HCT116 (cell line): ENCODE results near the gene NEURL1B. TPM values are rescaled to one million over a fixed set of nuclear protein-coding genes. Genes with fewer than 3 reads are reported as not detected.

Source experiments
- ATAC-seq: fragments of 200-7000 bp; cut with Tn5 transposase; 2 replicates; pipeline ENCODE4 v1.9.1; 2020; ENCODE audit warnings: mild to moderate bottlenecking, moderate library complexity
- BruUV-seq: library from RNA; stranded (reverse); fragments of 400-500 nt; replicated peaks from 2 replicates; lab custom pipeline; 2021; lab: Mats Ljungman, UMichigan
- CTCF ChIA-PET: fragments of 300-600 bp; sonication (Branson Sonifier 250); formaldehyde crosslinking; loops from one replicate; lab custom pipeline; 2021; ENCODE audit warnings: antibody characterized with exemption; lab: Charles Lee
- POLR2A ChIA-PET: fragments of 300-600, 350-600 bp; sonication (Branson Sonifier 250); formaldehyde crosslinking; loops from one replicate; lab custom pipeline; 2021; ENCODE audit warnings: antibody characterized with exemption; lab: Charles Lee
- RAD21 ChIA-PET, 2 experiments: fragments of 300-600 bp; sonication (Branson Sonifier 250); formaldehyde crosslinking; loops; one replicate each; lab custom pipeline; 2023; ENCODE audit warnings: low total read pairs in 2 of 2; ENCODE audit not compliant: uncharacterized antibody in 2 of 2, unreplicated experiment in 2 of 2, low non-redundant PET in 1 of 2; lab: Charles Lee
- DNase-seq: peaks from one replicate; pipeline ENCODE4 v3.0.0-alpha.2; 2010; ENCODE audit warnings: low read depth, low spot score
- H2AFZ ChIP-seq: fragments of 200-600 bp; shearing (Covaris generic), sonication (generic); 2 replicates; pipeline ENCODE4 v1.6.1; 2017; ENCODE audit warnings: low read depth, mixed run types, mixed read lengths, antibody characterized with exemption, low read length; ENCODE audit not compliant: poor library complexity, severe bottlenecking
- H3K27ac ChIP-seq: 2 replicates; pipeline ENCODE4 v1.5.1; 2012; ENCODE audit warnings: low read depth, low read length
- H3K27me3 ChIP-seq: fragments of 200-600 bp; sonication (generic); 2 replicates; pipeline ENCODE4 v1.6.1; 2016; ENCODE audit warnings: mixed run types, low read length, mixed read lengths; ENCODE audit not compliant: insufficient read depth
- H3K36me3 ChIP-seq, 2 experiments: fragments of 200-500 bp in 1 of 2; fragments of 200-600 bp in 1 of 2; sonication (Bioruptor generic) in 1 of 2; sonication (generic) in 1 of 2; 2 replicates each; pipeline versions ENCODE4 v1.5.1 to v1.6.1; 2014 to 2016; ENCODE audit warnings: low read length in 2 of 2, inconsistent platforms in 1 of 2, mixed read lengths in 1 of 2, mixed run types in 1 of 2; ENCODE audit not compliant: insufficient read depth in 2 of 2, control insufficient read depth in 1 of 2
- H3K4me1 ChIP-seq, 2 experiments: fragments of 200-600 bp in 1 of 2; sonication (generic) in 1 of 2; 2 replicates each; pipeline versions ENCODE4 v1.5.1 to v1.6.1; 2012 to 2017; ENCODE audit warnings: low read length in 2 of 2, inconsistent platforms in 1 of 2, mild to moderate bottlenecking in 1 of 2, mixed read lengths in 1 of 2, mixed run types in 1 of 2, moderate library complexity in 1 of 2; ENCODE audit not compliant: insufficient read depth in 2 of 2, control insufficient read depth in 1 of 2
- H3K4me2 ChIP-seq: fragments of 200-600 bp; sonication (generic); 2 replicates; pipeline ENCODE4 v1.6.1; 2017; ENCODE audit warnings: mixed run types, low read length, mixed read lengths
- H3K4me3 ChIP-seq, 2 experiments: fragments of 200-600 bp in 1 of 2; sonication (generic) in 1 of 2; replicated peaks in 1 of 2; 2 replicates each; pipeline ENCODE4 v1.5.1; 2011 to 2016; ENCODE audit warnings: low read length in 2 of 2, control low read depth in 1 of 2, low read depth in 1 of 2, mild to moderate bottlenecking in 1 of 2, mixed read lengths in 1 of 2, mixed run types in 1 of 2
- H3K79me2 ChIP-seq: fragments of 200-600 bp; sonication (generic); 2 replicates; pipeline ENCODE4 v1.6.1; 2017; ENCODE audit warnings: mild to moderate bottlenecking, mixed run types, low read length, moderate library complexity, mixed read lengths; ENCODE audit not compliant: insufficient read depth
- H3K9ac ChIP-seq: fragments of 200-600 bp; sonication (generic); 2 replicates; pipeline ENCODE4 v1.6.1; 2016; ENCODE audit warnings: low read length, mixed read lengths
- H3K9me2 ChIP-seq: fragments of 200-600 bp; sonication (generic), shearing (Covaris generic); 2 replicates; pipeline ENCODE4 v1.6.1; 2017; ENCODE audit warnings: mixed run types, mild to moderate bottlenecking, moderate library complexity; ENCODE audit not compliant: insufficient read depth
- H3K9me3 ChIP-seq, 2 experiments: fragments of 200-500 bp in 1 of 2; fragments of 200-600 bp in 1 of 2; sonication (Bioruptor generic) in 1 of 2; sonication (generic) in 1 of 2; 2 replicates each; pipeline ENCODE4 v1.6.1; 2014 to 2017; ENCODE audit warnings: low read length in 2 of 2, mixed read lengths in 2 of 2, inconsistent platforms in 1 of 2, low read depth in 1 of 2, mild to moderate bottlenecking in 1 of 2, mixed run types in 1 of 2, moderate library complexity in 1 of 2; ENCODE audit not compliant: control insufficient read depth in 1 of 2, insufficient read depth in 1 of 2
- H4K20me1 ChIP-seq: fragments of 200-600 bp; sonication (generic), shearing (Covaris generic); 2 replicates; pipeline ENCODE4 v1.6.1; 2017; ENCODE audit warnings: mixed run types, mild to moderate bottlenecking, moderate library complexity; ENCODE audit not compliant: insufficient read depth
- CEBPB ChIP-seq: IDR thresholded peaks from 2 replicates; pipeline ENCODE4 v1.6.1; 2012; ENCODE audit warnings: low read depth
- SP1 ChIP-seq: IDR thresholded peaks from 2 replicates; pipeline ENCODE4 v1.6.1; 2012; ENCODE audit warnings: low read depth
- TCF7L2 ChIP-seq: IDR thresholded peaks from 2 replicates; pipeline ENCODE4 v1.7.0; 2011; ENCODE audit warnings: borderline replicate concordance, inconsistent platforms; ENCODE audit not compliant: insufficient read depth, insufficient read length; ENCODE audit errors: extremely low read depth
- intact Hi-C: fragments of 100-400 bp; cut with micrococcal nuclease; formaldehyde crosslinking; loops from 2 replicates; pipeline ENCODE4 v1.10.0; 2022
- total RNA-seq: library from RNA; stranded (reverse); gene quantifications from one replicate; pipeline ENCODE4 v1.2.1, GENCODE V29; 2021; ENCODE audit not compliant: unreplicated experiment
- TF ChIP-seq, protein P1 (sequence below), 3 experiments: fragments of 200-600 bp in 1 of 3; sonication (generic) in 1 of 3; IDR thresholded peaks in 2 of 3; conservative IDR thresholded peaks in 1 of 3; 2 replicates each; pipeline ENCODE4 v1.5.1; 2012 to 2017; ENCODE audit warnings: low read depth in 2 of 3, low read length in 2 of 3, antibody characterized with exemption in 1 of 3, borderline replicate concordance in 1 of 3, control low read depth in 1 of 3, mild to moderate bottlenecking in 1 of 3, mixed read lengths in 1 of 3, mixed run types in 1 of 3, moderate library complexity in 1 of 3; ENCODE audit not compliant: insufficient read depth in 1 of 3

Gene NEURL1B
- total RNA-seq, 1 experiment from 2014 or later = 5.8 TPM

DNA sequence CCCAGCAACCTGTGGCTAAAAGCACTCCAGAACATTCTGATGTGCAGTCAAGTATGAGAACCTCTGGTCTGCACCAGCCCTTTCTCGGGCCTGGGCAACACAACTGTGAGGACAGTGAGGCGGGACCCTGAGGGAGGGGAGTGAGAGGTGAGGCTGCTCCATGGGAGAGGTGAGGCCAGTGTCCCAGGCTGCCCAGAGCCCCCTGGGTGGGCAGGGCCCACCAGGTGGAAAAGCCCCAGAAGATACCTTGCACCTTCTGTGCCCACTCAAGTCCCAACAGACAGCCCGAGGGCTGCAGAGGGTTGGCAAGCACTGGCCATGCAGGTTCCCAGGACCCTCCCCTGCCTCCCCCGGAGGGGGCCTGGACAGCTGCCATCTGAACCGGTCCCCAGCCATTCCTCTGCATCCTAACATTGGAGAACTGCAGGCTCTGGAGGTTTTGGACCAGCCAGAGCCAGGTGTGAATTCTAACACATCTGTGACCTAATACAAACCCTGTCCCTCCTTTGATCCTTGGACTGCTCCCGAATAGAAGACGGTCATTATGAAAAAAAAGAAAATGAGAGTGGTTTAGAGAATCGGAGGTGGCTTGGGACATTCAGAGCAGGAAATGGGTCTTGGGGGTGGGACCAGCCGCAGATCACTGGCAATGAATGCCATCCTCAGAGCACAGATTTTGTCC, 72.9 kb downstream of the NEURL1B start (continued):
- no peak for TF ChIP-seq SP1

DNA sequence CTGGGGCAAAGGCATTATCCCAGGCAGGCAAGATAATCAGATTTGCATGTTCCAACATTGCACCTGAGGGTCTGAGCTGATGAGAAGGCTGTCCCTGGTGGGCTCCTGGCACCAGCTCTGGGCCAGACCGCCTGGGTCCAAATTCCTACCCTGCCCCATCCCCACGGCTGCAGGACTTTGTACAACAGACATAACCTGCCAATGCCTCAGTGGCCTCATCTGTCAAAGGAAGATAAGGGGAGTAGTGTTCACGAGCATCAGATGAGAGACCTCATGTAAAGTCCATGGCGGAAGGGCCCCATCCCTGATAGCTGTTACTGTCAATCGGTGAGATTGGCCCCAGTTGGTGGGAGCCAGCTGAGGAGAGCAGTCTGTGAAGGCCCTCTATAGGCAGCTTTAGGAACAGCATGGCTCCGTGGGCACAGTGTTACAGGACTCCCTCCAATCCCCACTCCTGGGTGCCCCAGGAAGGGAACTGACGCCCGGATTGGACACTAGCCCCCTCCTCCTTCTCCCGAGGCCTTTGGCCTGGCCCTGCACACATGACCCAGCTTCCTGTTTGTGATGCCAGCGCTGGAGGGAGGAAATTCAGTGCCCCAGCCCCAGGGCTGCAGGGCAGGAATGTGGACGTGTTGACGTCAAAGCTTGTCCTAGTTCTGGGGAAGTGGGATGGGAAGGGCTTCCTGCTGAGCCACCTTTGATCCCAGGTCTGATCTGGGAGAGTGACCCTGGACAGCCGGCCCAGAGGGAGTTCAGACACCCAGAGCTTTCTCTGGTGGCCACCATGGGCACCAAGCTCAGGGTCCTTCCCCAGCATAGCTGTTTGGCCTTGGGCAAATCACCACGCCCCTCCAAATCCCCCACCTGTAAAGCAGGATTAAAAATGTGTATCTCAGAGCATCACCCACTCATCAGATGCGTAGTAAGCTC, 73.7 kb downstream of the NEURL1B start:
- H3K4me1 ChIP-seq = peaks cover 0 to 15% of the 10 kb centered on the region in 2 experiments; a peak in 2 of 4 replicates
- BruUV-seq = no TSS peak

More for the DNA sequence above, 73.7 kb downstream of the NEURL1B start:
- Histone ChIP-seq H3K9me3 (no peaks in the 10 kb centered on the region), H2AFZ (peak overlapping the region; percentile 45), H3K36me3 (no peaks in the 10 kb centered on the region), H4K20me1 (no peaks in the 10 kb centered on the region), H3K9me2 (no peaks in the 10 kb centered on the region), H3K9ac (no peak overlapping the region), H3K4me2 (peak overlapping the region; percentile 50), H3K79me2 (no peaks in the 10 kb centered on the region), H3K27ac (no peak overlapping the region), H3K27me3 (no peaks in the 10 kb centered on the region; the same call in 1 of the 2 replicates), H3K4me3 (no peak overlapping the region)
- CTCF ChIA-PET = interaction anchor here (0.6 to 2.9 kb wide), 26 partner anchors 8 to 1603 kb away, joined by 3 to 78 read pairs (median 4); partner anchors contain the start of genes ATP6V0E1, DUSP1 and RPL26L1
- POLR2A ChIA-PET = interaction anchor here (0.6 to 1.7 kb wide), 6 partner anchors 56 to 417 kb away, joined by 3 to 16 read pairs (median 4); partner anchors contain the start of genes DUSP1 and RPL26L1
- TF ChIP-seq CEBPB (no peak), TCF7L2 (peak; percentile 33)
- TF ChIP-seq, protein P1, sequence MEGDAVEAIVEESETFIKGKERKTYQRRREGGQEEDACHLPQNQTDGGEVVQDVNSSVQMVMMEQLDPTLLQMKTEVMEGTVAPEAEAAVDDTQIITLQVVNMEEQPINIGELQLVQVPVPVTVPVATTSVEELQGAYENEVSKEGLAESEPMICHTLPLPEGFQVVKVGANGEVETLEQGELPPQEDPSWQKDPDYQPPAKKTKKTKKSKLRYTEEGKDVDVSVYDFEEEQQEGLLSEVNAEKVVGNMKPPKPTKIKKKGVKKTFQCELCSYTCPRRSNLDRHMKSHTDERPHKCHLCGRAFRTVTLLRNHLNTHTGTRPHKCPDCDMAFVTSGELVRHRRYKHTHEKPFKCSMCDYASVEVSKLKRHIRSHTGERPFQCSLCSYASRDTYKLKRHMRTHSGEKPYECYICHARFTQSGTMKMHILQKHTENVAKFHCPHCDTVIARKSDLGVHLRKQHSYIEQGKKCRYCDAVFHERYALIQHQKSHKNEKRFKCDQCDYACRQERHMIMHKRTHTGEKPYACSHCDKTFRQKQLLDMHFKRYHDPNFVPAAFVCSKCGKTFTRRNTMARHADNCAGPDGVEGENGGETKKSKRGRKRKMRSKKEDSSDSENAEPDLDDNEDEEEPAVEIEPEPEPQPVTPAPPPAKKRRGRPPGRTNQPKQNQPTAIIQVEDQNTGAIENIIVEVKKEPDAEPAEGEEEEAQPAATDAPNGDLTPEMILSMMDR (IDR thresholded peaks at IDR 0.05 in 2 of 3, conservative IDR thresholded peaks at IDR 0.05 in 1 of 3; ENCODE audit: borderline replicate concordance in 1 of 3, insufficient read depth in 1 of 3, low read depth in 2 of 3, low read length in 2 of 3) = peak in 2 of 3 experiments; percentile 87 to 92; a peak in 4 of 6 replicates
- intact Hi-C loops = loop anchor here (10.0 kb wide), 1 partner anchor 1270 kb away; the partner anchor contains the start of gene C5orf47
- peak; percentile 88 for ATAC-seq
- DNase-seq = peak; percentile 67
- RAD21 ChIA-PET = interaction anchor here (0.8 to 1.5 kb wide), 6 partner anchors 57 to 244 kb away, joined by 3 to 10 read pairs (median 6); partner anchors contain the start of genes DUSP1 (in 1 of the 2) and RPL26L1 (in 1 of the 2)
